Measurements from ENCODE around the gene FOXE3. TPM values are rescaled to one million over a fixed set of nuclear protein-coding genes. Genes with fewer than 3 reads are reported as not detected.

The FOXE3 gene
- total RNA-seq, 1 experiment from 2014 or later: not detected

DNA sequence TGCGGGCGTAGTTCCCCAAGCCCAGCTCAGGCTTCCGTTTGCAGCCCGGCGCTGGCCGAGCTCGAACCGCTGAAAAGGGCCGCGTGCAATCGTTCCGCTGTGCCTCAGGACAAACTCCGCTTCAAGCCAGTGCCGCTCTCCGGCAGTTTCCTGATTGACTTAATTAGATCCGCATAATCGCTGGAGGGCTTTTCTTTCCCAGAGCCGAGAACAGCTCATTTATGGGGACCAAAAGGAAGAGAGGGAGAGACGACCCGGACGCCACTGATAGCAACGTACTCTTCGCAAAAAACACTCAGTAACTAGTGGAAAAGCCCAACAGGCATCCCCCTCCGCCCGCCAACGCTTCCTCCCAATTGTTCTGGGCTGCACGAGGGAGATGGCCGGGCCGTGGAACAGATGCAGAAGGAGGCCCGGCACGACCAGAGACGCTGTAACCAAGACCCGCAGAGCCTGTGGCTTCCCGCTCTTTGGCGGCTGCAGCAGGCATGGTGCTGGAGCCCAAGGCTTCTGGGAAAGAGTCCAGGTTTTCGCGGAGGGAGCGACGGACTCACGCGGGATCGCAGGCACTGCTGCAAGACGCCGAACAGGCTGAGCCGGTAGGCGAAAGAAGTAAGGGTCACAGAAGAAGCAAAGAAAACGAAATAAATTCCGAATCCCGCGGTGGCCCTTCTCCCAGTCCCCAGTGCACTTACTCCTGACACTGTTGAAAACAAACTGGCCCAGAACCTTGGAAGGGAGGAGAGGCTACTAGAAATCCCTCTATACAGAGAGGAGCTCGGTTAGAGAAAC, 18.2 kb downstream of the FOXE3 start:
- Histone ChIP-seq H3K4me3 (peak overlapping the region; percentile 36), H3K27ac (peak overlapping the region; percentile 69), H3K36me3 (peaks cover 83% of the 10 kb centered on the region), H3K9me3 (replicated peaks) (no peaks in the 10 kb centered on the region), H3K27me3 (replicated peaks) (no peaks in the 10 kb centered on the region), H3K4me1 (replicated peaks) (peaks cover 62% of the 10 kb centered on the region)
- peak in 1 of 2 experiments; percentile 76 for DNase-seq (ENCODE audit: low read depth in 1 of 2, low spot score in 2 of 2)

GRCh38 chr1:47435506-47436303, 19.6 kb downstream of the FOXE3 start:
- Histone ChIP-seq H3K9me3 (replicated peaks) (no peaks in the 10 kb centered on the region), H3K36me3 (peaks cover 83% of the 10 kb centered on the region), H3K4me3 (peak overlapping the region; percentile 95), H3K27ac (peak overlapping the region; percentile 89), H3K27me3 (replicated peaks) (no peaks in the 10 kb centered on the region), H3K4me1 (replicated peaks) (peaks cover 50% of the 10 kb centered on the region)
- DNase-seq (ENCODE audit: low read depth in 1 of 2, low spot score in 2 of 2): peak; percentile 97 to 98

DNA sequence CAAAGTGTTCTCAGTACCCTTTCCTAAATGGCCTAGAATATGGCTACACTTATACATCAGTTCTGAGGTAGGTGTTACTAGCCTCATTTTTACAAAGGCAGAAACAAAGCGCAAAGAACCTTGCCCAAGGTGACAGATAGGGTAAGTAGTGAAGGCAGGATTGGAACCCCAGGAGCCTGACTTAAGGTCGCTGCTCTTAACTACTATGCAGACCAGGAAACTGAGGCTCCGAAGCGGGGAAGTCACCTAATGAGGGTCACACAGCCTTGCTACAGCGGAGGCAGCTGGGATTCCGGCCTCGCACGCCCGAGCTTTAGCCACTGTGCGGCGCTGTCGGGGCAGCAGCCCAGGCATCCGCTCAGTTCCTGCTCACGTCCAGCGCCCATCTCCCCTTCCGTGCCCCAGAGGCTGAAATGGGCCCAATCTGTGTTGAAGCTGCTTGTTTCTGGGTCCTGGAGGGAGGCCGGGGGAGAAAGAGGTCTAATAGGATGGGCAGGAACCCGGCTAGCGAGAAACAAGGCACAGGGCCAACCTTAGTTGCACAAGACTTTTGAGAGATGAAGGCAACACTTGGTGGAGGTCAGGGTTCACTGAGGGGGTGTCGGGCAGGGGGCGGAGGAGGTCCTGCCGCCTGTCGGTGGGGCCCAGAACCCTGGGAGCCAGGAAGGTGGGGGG, 20.4 kb downstream of the FOXE3 start:
- Histone ChIP-seq H3K27me3 (replicated peaks) (no peaks in the 10 kb centered on the region), H3K36me3 (peaks cover 81% of the 10 kb centered on the region), H3K27ac (peak overlapping the region; percentile 89), H3K9me3 (replicated peaks) (no peaks in the 10 kb centered on the region), H3K4me1 (replicated peaks) (peaks cover 44% of the 10 kb centered on the region), H3K4me3 (peak overlapping the region; percentile 95)
- peak; percentile 84 for DNase-seq (ENCODE audit: low read depth in 1 of 2, low spot score in 2 of 2)

- peak overlapping the region; percentile 89 for H3K27ac ChIP-seq
Observed at GRCh38 chr1:47436979-47437446, 20.9 kb downstream of the FOXE3 start.

GRCh38 chr1:47437447-47438164, 21.5 kb downstream of the FOXE3 start, which contains the start of gene FOXD2:
Gene FOXD2, plus strand, starts transcription at chr1:47438044. Its CDS starts 92 bp downstream, at chr1:47438136.
- no peaks in the 10 kb centered on the region for H3K9me3 ChIP-seq (replicated peaks)
- peak within 1 kb of the TSS; percentile 95 for H3K4me3 ChIP-seq
- H3K4me1 ChIP-seq (replicated peaks): peaks cover 44% of the 10 kb centered on the region
- peaks cover 82% of the 10 kb centered on the region for H3K36me3 ChIP-seq
- H3K27me3 ChIP-seq (replicated peaks): no peaks in the 10 kb centered on the region
- DNase-seq (ENCODE audit: low read depth in 1 of 2, low spot score in 2 of 2): peak; percentile 98 to 99
- H3K27ac ChIP-seq: peak within 1 kb of the TSS; percentile 89

More at GRCh38 chr1:47436979-47437446, 20.9 kb downstream of the FOXE3 start:
- H3K27me3 ChIP-seq (replicated peaks): no peaks in the 10 kb centered on the region
- no peaks in the 10 kb centered on the region for H3K9me3 ChIP-seq (replicated peaks)
- peaks cover 44% of the 10 kb centered on the region for H3K4me1 ChIP-seq (replicated peaks)
- DNase-seq (ENCODE audit: low read depth in 1 of 2, low spot score in 2 of 2): no peak
- peak overlapping the region; percentile 95 for H3K4me3 ChIP-seq
- H3K36me3 ChIP-seq: peaks cover 81% of the 10 kb centered on the region

DNA sequence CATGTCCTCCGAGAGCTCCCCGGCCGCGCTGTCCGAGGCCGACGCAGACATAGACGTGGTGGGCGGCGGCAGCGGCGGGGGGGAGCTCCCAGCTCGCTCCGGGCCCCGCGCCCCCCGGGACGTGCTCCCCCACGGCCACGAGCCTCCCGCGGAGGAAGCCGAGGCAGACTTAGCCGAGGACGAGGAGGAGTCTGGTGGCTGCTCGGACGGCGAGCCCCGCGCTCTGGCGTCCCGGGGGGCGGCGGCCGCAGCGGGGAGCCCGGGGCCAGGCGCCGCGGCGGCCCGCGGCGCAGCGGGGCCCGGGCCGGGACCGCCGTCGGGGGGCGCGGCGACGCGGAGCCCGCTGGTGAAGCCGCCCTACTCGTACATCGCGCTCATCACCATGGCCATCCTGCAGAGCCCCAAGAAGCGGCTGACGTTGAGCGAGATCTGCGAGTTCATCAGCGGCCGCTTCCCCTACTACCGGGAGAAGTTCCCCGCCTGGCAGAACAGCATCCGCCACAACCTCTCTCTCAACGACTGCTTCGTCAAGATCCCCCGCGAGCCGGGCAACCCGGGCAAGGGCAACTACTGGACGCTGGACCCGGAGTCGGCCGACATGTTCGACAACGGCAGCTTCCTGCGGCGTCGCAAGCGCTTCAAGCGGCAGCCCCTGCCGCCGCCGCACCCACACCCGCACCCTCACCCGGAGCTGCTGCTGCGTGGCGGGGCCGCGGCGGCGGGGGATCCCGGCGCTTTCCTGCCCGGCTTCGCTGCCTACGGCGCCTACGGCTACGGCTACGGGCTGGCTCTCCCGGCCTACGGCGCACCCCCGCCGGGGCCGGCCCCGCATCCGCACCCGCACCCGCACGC, 22.3 kb downstream of the FOXE3 start:
- peaks cover 44% of the 10 kb centered on the region for H3K4me1 ChIP-seq (replicated peaks)
- H3K27ac ChIP-seq: peak overlapping the region; percentile 89
- peak overlapping the region; percentile 95 for H3K4me3 ChIP-seq
- peaks cover 74% of the 10 kb centered on the region for H3K36me3 ChIP-seq
- H3K27me3 ChIP-seq (replicated peaks): no peaks in the 10 kb centered on the region
- peak in 1 of 2 experiments; percentile 69 for DNase-seq (ENCODE audit: low read depth in 1 of 2, low spot score in 2 of 2)
- no peaks in the 10 kb centered on the region for H3K9me3 ChIP-seq (replicated peaks)

GRCh38 chr1:47439017-47439818, 23.1 kb downstream of the FOXE3 start:
- peak overlapping the region; percentile 95 for H3K4me3 ChIP-seq
- H3K4me1 ChIP-seq (replicated peaks): peaks cover 39% of the 10 kb centered on the region
- peak in 1 of 2 experiments; percentile 73 for DNase-seq (ENCODE audit: low read depth in 1 of 2, low spot score in 2 of 2)
- peak overlapping the region; percentile 89 for H3K27ac ChIP-seq
- H3K36me3 ChIP-seq: peaks cover 66% of the 10 kb centered on the region
- no peaks in the 10 kb centered on the region for H3K9me3 ChIP-seq (replicated peaks)
- no peaks in the 10 kb centered on the region for H3K27me3 ChIP-seq (replicated peaks)

DNA sequence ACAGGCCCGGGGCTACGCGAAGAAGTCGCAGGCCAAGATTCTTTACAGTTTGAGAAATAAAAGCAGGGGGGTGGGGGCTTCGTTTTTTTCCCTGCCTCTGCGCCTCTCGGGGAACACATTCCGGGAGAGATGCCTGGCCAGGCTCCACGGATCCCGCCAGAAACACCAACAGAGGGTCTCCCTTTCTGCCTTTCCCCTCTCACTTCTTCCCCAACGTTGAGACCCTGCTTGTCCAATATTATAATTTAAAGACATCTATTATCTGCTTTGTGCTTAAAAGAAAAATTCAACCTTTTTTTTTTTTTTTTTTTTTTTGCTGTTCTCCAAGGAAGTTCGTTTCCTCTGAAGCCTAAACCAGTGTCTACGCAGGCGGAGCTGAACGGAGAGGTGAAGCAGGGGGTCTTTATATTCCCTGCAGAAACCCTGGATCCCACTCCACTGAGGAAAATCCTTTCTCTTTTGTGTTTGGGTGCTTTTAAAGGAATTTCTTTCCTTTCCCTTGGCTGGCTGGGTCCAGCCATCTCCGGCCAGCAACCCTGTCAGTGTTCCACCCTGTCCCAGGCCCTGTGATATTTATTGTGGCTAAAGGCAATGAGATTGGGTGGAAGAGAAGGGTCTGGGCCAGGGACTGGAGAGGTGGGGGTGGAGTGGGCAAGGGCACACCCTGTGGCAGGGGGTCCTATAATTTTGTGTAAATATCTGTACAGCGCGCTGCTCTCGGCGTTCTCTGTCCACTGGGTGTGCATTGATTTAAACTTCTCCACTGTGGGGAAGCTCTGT, 23.9 kb downstream of the FOXE3 start:
- H3K27me3 ChIP-seq (replicated peaks): no peaks in the 10 kb centered on the region
- H3K9me3 ChIP-seq (replicated peaks): no peaks in the 10 kb centered on the region
- peaks cover 64% of the 10 kb centered on the region for H3K36me3 ChIP-seq
- H3K4me1 ChIP-seq (replicated peaks): peaks cover 39% of the 10 kb centered on the region
- peak overlapping the region; percentile 89 for H3K27ac ChIP-seq
- DNase-seq (ENCODE audit: low read depth in 1 of 2, low spot score in 2 of 2): peak in 1 of 2 experiments; percentile 66
- H3K4me3 ChIP-seq: peak overlapping the region; percentile 95

- peaks cover 39% of the 10 kb centered on the region for H3K4me1 ChIP-seq (replicated peaks)
- DNase-seq (ENCODE audit: low read depth in 1 of 2, low spot score in 2 of 2): peak in 1 of 2 experiments; percentile 79
- H3K4me3 ChIP-seq: peak overlapping the region; percentile 95
- peaks cover 67% of the 10 kb centered on the region for H3K36me3 ChIP-seq
- no peaks in the 10 kb centered on the region for H3K27me3 ChIP-seq (replicated peaks)
- H3K9me3 ChIP-seq (replicated peaks): no peaks in the 10 kb centered on the region
- H3K27ac ChIP-seq: peak overlapping the region; percentile 89
Observed at GRCh38 chr1:47440599-47441081, 24.6 kb downstream of the FOXE3 start.

DNA sequence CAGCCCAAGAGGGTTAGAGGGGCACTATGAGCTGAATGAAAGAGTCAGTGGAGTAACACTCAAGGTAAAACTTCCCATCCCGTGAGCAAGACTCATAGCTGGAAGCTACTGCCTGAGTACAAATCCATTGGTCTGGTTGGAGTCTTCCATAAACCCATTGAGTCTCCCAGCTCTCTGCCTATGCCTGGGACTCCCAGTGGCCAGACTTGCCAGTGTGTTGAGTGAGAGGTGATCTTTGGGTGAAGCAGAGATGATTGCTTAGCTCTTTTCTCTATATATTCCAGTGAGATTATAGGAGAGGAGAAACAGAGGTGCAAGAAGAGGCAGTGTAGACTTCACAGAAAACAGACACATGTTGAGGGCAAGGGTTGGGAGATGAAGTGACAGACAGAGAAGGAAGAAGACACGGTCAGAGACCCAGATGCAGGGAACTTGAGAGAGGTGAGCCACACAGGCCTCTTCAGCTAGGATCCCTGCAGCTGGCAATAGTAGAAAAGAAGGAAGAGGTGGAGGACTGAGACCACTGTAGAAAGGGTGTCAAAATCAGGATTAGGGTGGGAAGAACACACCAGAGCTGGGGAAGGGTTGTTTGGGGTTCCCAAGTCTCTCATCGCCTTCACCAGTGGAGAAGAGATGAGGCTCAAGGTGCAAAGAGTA, 25.5 kb downstream of the FOXE3 start:
- Histone ChIP-seq H3K4me1 (replicated peaks) (peaks cover 32% of the 10 kb centered on the region), H3K36me3 (peaks cover 68% of the 10 kb centered on the region), H3K4me3 (peak overlapping the region; percentile 95), H3K9me3 (replicated peaks) (no peaks in the 10 kb centered on the region), H3K27ac (peak overlapping the region; percentile 89), H3K27me3 (replicated peaks) (no peaks in the 10 kb centered on the region)
- DNase-seq (ENCODE audit: low read depth in 1 of 2, low spot score in 2 of 2): peak in 1 of 2 experiments; percentile 75
